Hematopoietic multipotent progenitor cell treated with erythropoietin and hydrocortisone succinate and interleukin-3 and kit ligand, for 4 days (in vitro differentiated cells): ENCODE data around the gene HDC.

Experiments
- DNase-seq: peaks from one replicate; pipeline ENCODE4 v3.0.0-alpha.2; 2015

HDC gene, protein sequence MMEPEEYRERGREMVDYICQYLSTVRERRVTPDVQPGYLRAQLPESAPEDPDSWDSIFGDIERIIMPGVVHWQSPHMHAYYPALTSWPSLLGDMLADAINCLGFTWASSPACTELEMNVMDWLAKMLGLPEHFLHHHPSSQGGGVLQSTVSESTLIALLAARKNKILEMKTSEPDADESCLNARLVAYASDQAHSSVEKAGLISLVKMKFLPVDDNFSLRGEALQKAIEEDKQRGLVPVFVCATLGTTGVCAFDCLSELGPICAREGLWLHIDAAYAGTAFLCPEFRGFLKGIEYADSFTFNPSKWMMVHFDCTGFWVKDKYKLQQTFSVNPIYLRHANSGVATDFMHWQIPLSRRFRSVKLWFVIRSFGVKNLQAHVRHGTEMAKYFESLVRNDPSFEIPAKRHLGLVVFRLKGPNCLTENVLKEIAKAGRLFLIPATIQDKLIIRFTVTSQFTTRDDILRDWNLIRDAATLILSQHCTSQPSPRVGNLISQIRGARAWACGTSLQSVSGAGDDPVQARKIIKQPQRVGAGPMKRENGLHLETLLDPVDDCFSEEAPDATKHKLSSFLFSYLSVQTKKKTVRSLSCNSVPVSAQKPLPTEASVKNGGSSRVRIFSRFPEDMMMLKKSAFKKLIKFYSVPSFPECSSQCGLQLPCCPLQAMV

GRCh38 chr15:50265620-50266019 is at the start of gene HDC:
TSS of gene HDC (minus strand) at chr15:50265726. CDS start at chr15:50265623, 103 bp downstream.
- peak; percentile 45 for DNase-seq

- DNase-seq = no peak
Observed at GRCh38 chr15:50312636-50313035, 47.1 kb upstream of the HDC start.

- no peak for DNase-seq
Observed at GRCh38 chr15:50307799-50308198, 42.3 kb upstream of the HDC start.

DNA sequence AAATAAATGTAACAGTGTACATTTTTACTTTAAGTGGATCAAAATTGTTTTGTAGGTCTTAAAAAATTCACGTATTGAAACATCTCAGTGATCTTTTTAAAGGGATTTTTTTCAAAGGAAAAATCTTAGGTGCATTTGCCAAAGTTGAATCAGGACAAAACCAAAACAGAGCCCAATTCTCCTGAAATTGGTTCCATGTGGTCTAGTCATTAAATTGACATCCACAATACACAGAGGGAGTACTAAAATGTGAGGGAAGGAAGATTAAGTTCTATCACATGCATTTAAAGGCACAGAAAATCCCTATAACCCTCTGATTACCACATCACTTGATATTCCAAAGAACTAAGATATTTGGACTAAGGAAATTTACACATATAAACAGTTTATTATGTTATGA is 39.3 kb upstream of the HDC start:
- no peak for DNase-seq

DNA sequence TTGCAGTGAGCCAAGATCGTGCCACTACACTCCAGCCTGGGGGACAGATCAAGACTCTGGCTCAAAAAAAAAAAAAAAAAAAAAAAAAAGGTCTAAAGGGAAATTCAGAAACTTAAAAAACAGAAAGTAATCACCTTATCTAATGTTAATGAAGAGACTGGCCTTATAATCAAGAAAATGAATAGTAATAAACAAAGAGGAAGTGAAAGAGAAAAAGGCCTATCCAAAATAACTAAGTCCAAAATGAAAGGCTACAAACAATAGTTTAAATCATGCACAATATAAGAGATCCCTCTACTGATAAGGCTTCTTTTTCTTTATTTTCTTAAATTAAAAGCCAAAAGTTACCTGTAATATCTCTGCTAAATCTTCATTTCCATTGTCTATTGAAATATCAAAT is 37.1 kb upstream of the HDC start:
- DNase-seq = no peak

DNA sequence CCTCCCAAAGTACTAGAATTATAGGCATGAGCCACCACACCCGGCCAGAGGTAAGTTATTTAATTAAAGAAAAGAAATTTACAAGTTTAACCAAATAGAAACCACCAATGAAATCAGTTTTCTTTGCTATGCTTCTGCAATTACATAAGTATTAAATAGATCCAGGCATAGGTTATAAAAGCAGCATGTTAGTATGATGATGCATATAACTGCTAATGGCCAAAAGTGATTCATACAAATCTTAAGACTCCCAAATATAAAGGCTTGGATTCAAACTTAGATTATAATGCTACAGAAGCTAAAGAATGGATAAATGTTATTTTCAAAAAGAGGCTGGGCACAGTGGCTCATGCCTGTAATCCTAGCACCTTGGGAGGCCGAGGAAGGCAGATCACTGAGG is 32.8 kb upstream of the HDC start:
- DNase-seq = no peak

- no peak for DNase-seq
Observed at GRCh38 chr15:50295966-50296365, 30.4 kb upstream of the HDC start.

GRCh38 chr15:50289749-50290148 is 24.2 kb upstream of the HDC start:
- no peak for DNase-seq

GRCh38 chr15:50287324-50288116 is 22.0 kb upstream of the HDC start:
- no peak for DNase-seq

DNA sequence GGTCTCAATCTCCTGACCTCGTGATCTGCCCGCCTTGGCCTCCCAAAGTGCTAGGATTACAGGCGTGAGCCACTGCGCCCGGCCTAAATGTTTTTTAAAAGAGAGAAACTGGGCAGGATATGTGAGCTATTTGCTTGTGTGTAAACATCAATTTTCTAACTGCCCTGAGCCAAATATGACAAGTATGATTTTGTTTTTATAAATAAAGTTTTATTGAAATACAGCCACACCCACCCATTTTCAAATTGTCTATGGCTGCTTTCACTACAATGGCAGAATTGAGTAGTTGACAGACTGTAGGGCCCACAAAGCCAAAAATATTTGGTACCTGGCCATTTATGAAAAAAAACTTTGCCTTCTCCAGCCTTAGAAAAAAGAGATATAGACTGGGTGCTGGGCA is 15.9 kb upstream of the HDC start:
- DNase-seq = no peak

DNA sequence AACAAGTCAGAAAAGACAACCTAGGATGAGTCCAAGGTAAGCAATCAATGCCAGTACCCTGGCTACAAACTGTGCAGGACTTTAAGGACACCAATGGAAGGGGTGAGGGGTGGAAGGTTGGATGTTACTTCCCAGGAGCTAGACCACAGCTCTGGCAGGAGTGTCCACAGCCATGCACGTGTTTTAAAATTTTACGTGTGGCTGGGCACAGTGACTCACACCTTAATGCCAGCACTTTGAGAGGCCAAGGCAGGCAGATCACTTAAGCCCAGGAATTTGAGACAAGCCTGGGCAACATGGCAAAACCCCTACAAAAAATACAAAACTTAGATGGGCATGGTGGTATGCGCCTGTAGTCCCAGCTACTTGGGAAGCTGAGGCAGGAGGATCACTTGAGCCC is 14.7 kb upstream of the HDC start:
- DNase-seq = no peak

DNA sequence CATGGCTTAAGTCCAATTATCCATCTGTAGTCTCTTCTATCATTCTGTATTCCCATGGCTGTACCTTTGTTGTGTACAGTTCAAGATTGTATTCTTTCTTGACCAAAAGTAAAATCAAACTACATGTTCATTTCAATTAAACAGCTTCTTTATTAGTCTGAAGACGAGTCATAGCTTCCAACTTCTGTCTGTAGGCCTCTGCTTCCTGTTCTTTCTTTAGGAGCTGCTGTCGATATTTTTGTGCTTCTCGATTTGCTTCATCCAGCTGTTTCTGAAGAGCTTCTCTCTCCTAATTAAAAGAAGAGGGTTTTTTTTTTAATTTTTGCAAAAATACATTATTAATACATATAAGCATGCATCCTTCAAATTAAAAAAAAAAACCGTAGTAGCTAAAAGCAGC is 13.0 kb upstream of the HDC start:
- peak; percentile 40 for DNase-seq

DNA sequence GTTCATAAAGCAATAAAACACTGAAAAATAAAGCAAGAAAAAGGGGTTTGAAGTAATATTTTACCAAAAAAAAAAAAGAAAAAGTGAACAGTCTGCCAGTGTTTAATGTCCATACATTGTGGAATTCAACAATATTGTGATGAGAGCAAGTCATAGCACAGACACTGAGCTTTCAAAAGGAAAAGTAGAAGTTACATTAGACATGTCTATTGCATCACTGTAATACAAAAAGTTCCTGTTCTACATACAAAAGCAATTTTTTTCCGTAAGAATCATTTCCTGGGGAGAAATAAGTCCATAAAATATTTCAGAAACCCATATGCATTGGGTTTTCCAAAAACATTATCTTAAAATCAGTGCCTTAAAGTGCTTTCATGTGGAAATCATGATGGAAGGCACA is 11.8 kb upstream of the HDC start:
- DNase-seq = no peak

GRCh38 chr15:50275908-50276307 is 10.4 kb upstream of the HDC start:
- no peak for DNase-seq

GRCh38 chr15:50275091-50275490 is 9.6 kb upstream of the HDC start:
- no peak for DNase-seq

DNA sequence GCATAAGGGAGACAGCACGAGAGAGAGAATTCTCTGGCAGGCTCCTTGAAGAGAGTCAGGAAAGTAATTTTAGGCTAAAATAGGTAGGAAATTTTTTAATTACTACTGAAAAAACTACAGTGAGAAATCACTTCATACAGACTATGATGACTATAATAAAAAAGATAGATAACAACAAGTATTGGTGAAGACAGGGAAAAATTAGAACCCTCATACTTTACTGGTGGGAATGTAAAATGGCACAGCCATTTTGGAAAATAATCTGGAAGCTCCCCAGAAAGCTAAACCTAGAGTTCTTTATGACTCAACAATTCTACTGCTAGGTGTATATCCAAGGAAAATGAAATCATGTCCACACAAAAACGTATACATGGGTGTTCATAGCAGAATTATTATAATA is 2.1 kb upstream of the HDC start:
- no peak for DNase-seq

DNA sequence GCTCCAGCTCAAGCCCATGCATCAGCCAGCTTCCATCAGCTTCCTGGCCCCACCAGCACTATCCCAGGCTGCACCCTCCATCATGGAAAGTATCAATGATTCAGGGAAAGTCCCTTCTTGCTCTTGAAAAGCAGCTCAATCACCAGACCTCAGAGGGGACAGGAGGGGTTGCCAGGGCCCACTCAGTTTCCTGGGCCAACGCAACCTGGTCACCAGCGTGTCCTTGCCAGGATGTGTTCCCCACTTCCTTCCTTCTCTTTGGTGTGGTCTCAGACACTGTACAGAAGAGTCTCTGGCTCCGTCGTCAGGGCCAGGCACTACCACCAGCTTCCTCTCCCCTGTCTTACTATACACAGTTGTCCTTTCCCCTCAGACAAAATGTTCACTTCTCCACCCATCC is 3.0 kb downstream of the HDC start:
- DNase-seq = peak; percentile 75

GRCh38 chr15:50261981-50262380 is 3.5 kb downstream of the HDC start:
- DNase-seq = peak; percentile 78

DNA sequence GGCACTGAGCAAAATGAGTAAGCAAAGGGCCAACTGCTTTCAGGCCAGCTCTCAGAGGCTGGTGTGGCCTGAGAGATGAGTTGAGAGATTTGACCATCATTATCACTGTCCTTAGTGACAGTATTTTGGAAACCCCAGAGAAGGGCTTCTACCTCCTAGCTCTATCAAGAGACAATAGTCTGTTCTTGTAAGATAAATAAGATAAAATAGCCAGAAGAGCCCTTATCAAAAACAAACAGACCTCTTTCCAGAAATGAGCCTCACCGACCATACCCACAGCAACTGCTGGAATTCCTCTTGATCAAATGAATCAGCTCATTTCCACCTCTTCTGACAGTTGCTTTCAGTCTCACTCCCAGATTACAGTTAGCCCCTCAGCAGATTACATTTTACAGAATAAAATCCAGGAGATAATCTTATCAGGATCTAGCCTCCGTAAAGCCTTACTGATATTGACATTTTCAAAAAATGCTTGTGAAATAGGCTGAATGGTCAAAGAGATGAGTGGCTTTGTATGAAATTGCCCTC is 4.5 kb downstream of the HDC start:
- DNase-seq = peak; percentile 95

DNA sequence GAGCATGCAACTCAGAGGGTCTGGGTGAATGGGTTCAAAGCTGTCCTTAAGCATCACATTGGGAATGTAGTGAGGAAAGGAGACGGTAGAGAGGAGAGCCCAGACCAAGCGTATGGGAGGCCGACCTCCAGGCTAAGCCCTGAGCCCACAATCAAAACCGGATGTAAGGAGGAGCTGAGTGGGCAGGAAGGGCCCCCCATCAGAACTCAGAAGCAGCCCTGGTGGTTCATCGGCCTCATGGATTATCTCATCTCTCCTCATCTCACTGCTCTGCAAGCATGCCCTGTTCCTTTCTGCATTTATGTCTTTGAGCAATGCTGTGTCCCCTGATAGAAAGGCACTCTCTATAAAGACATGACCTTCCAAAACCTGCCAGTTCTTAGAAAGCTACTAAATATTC is 6.2 kb downstream of the HDC start:
- DNase-seq = peak; percentile 76

DNA sequence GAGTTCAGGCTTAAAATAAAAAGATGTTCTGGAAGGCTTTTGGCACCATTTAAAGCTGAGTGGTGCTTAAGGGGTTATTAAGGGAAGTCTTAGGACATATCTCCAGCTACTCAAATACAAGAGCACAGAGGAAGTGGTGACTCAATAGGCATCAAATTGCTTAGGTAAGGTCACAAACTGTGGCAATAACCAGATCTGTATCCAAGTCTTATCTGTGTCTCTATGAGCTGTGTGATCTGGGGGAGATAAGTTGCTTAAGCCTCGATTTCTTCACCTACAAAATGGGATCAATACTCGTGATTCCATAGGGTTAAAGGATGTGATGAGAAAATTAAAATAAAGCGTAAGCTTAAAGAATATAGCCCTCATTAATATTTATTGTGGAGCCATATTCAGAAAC is 7.6 kb downstream of the HDC start:
- DNase-seq = peak; percentile 84

GRCh38 chr15:50257332-50257731 is 8.2 kb downstream of the HDC start:
- DNase-seq = no peak
